ENCODE results near the gene UGT2B7.
"Not testable (repeated sequence)": the region's sequence is repeated elsewhere in the genome, so short reads cannot be mapped to it uniquely, and the experiment has no call there.

Gene UGT2B7

DNA sequence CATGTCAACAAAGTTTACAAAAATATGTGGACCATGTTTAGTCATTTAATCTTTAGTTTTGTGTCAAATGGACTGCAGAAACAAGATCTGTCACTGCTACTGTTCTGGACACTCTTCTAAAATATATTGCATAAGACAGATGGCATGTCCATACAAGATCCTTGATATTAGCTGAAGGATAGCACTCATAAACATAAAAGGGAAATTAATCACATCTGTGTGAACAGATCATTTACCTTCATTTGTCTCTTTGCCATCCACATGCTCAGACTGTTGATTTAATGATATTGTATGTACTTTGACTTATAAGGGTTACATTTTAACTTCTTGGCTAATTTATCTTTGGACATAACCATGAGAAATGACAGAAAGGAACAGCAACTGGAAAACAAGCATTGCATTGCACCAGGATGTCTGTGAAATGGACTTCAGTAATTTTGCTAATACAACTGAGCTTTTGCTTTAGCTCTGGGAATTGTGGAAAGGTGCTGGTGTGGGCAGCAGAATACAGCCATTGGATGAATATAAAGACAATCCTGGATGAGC is at the start of gene UGT2B7:
TSS of gene UGT2B7 (plus strand) at position 364 of the 546 bp plus-strand sequence. CDS start at position 411, 47 bp downstream.
- DNase-seq: no peak

DNA sequence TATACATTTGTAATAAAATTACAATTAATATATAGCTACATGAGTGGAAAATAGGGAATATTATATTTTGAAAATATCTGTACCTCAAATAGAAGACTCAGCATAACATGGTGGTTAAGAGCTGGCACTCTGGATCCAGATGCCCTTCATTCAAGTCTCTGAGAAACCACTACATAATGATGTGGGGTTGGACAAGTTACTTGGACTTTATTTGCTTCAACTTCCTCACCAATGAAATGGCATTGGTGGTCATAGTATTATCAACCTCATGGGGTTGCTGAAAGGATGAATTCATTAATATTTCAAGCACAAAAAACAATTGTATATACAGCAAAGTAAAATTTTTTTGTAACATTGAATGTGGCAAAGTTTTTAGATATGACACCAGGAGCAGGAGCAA is 46.4 kb upstream of the UGT2B7 start:
- no peak for DNase-seq

DNA sequence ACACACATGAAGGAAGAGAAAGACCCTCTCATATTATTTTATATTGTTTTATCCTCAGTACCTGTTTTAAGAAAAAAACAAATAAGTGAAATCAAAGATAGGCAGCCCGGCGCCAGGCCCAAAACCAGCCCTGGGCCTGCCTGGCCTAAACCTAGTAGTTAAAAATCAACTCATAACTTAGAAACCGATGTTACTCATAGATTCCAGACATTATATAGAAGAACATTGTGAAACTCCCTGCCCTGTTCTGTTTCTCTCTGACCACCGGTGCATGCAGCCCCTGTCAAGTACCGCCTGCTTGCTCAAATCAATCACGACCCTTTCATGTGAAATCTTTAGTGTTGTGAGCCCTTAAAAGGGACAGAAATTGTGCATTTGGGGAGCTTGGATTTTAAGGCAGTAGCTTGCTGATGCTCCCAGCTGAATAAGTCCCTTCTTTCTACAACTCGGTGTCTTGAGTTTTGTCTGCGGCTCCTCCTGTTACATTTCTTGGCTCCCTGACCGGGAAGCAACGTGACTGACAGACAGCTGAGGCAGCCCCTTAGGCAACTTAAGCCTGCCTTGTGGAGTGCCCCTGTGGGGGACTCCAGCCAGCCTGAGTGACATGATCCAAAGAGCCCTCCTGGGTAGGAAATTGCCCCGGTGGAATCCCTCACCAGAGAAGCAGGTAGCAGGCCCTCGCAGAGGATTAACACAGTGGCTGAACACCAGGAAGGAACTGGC is 45.3 kb upstream of the UGT2B7 start:
- DNase-seq: not testable (repeated sequence)

DNA sequence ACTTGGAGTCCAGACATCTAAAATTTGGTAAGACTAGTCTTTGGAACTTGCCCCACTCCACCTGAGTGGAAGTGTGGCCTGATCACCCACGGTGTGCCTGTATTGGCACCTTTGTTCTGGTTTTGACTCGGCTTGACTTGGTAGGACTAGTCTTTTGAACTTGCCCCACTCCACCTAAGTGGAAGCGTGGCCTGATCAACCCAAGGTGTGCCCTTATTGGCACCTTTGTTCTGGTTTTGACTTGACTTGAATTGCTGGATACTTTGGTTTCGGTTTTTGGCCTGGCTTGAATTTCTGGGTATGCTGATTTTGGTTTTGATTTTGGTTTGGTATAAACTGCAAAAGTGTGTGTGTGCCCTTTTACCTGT is 44.7 kb upstream of the UGT2B7 start:
- no peak for DNase-seq

DNA sequence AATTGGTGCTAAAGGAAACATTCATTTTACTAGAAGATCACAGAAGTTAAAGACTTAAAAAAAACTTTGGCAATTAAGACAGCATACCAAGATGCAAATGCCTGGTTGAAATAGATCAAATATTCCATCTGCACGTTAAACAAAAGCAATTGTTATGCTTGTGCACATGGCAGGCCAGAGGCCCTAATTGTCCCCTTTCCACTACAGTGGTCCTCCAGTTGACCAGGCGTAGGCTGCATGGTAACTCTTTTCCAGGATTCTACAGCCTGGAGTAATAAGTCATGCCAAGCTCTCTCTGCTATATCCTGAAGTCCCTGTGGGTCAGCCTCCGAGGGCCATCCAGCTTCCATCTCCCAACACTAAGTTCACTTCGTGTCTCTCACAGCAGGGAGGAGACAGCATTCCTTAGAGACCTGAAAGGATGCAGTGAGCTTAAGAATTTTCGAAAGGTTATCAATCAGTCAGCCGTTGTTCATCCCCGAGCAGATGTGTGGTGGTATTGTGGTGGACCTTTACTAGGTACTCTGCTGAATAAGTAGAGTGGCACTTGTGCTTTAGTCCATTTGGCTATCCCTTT is 42.9 kb upstream of the UGT2B7 start:
- DNase-seq: not testable (repeated sequence)

DNA sequence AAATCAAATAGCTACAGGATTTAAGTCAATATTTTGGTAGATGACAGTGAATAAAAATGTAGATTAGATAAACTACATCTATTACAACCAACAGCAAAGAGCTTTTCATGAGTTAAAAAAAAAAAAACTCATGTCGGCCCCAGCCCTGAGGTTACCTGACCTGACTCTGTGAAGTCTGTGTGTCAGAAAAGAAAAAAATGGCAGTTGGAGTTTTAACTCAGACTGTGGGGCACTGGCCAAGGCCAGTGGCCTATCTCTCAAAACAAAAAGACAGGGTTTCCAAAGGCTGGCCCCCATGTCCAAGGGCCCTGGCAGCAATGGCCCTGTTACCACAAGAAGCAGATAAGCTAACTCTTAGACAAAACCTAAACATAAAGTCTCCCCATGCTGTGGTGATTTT is 42.2 kb upstream of the UGT2B7 start:
- DNase-seq: not testable (repeated sequence)

DNA sequence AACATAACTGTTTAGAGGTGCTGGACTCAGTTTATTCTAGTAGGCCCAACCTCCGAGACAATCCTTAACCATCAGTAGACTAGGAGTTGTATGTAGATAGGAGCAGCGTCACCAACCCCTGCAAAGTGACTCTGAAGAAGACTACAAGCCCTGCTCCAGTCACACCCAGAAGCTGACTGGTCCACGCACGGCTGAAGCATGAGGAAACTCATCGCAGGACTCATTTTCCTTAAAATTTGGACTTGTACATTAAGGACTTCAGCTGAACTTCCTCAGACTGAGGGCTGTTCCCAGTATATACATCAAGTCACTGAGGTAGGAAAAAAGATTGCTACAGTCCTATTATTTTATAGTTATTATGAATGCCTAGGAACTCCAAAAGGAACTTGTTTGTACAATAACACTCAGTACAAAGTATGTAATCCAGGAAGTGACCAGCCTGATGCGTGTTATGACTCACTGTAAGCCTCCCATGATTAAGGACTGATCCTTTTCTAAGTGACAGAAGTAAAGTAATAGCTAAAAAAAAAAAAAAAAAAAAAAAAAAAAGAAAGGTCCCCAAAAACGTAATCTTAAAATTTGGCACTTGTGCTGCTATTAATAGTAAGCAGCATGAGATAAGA is 41.6 kb upstream of the UGT2B7 start:
- no peak for DNase-seq

DNA sequence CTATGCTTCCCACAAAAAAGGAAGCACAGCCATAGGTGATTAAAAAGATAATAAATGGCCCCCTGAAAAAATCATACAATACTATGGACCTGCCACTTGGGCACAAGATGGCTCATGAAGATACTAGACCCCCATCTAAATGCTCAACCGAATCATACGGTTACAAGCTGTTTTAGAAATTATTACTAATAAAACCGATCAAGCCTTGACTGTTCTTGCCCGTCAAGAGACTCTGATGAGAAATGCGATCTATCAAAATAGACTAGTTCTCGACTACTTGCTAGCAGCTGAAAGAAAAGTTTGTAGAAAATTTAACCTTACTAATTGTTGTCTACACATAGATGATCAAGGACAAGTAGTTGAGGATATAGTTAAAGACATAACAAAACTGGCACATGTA is 40.1 kb upstream of the UGT2B7 start:
- no peak for DNase-seq

DNA sequence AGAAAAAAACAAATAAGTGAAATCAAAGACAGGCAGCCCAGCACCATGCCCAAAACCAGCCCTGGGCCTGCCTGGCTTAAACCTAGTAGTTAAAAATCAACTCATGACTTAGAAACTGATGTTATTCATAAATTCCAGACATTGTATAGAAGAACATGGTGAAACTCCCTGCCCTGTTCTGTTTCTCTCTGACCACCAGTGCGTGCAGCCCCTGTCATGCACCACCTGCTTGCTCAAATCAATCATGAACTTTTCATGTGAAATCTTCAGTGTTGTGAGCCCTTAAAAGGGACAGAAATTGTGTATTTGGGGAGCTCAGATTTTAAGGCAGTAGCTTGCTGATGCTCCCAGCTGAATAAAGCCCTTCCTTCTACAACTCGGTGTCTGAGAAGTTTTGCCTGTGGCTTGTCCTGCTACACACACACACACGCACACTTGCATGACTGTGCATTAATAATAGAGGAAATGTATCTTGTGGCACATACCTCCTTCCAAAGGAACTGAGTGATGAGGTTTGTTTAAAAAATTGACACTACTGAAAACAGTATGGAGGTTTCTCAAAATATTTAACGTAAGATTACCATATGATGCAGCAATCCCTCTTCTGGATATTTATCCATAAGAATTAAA is 39.2 kb upstream of the UGT2B7 start:
- no peak for DNase-seq

DNA sequence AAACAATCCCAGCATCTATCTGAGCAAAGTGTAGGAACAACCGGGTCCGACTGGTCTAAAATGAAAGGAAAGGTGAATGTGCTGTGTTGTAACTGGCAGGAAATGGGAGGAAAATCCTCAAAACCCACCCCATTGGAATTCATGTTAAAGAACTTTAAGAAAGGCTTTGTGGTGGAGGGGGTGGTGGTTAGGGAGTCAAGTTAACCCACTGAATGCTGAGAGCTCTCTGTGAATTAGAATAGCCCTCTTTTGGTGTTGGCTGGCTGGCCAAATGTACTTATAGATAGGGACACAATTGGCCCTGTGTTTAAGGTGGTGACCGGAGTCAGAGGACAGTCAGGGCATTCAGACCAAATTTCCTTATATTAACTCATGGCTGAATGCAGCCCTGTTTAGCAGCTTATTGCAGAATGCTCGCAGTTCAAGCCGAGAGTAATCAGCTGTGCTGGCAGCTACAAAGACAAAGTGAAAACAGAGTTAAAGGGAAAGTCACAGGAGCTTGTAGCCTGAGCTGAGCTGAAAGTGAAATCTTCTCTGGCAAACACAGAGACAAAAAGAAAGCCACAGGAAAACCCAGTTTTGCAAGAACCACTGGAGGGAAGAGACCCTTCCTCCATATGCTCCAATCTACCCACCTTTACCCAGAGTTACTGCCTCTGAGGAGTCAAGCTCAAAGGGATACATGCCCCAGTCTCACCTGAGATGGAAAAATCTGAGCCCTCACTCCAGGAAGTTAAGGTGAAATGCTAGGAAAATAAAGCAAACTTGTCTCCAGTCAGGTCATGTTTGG is 38.5 kb upstream of the UGT2B7 start:
- no peak for DNase-seq

DNA sequence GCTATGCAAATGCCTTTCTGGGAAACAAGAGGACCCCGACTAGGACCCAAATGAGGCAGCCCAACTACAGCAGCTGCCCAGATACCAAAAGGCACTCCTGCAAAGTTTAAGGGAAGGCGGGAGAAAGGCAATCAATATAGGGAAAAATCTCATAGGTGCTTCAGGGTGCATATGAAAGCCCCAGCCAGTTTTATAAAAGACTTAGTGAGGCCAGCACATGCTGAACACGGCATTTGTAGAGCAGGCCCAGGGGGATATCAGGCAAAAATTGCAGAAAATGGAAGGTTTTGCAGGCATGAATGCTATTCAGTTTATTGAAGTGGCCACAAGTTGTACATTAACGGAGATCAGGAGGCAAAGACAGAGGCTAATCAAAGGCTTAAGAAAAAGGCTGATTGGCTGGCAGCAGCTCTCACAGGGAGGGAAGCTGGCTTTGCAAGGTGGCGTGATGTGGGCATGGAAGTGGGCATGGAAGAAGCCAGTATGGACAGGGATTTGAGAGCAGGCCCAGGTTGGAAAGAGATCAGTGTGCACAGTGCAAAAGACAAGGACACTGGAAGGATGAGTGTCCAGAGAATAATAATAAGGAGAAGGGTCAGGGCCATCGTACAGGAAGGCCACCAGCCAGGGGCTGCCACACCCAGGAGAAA is 37.7 kb upstream of the UGT2B7 start:
- no peak for DNase-seq

DNA sequence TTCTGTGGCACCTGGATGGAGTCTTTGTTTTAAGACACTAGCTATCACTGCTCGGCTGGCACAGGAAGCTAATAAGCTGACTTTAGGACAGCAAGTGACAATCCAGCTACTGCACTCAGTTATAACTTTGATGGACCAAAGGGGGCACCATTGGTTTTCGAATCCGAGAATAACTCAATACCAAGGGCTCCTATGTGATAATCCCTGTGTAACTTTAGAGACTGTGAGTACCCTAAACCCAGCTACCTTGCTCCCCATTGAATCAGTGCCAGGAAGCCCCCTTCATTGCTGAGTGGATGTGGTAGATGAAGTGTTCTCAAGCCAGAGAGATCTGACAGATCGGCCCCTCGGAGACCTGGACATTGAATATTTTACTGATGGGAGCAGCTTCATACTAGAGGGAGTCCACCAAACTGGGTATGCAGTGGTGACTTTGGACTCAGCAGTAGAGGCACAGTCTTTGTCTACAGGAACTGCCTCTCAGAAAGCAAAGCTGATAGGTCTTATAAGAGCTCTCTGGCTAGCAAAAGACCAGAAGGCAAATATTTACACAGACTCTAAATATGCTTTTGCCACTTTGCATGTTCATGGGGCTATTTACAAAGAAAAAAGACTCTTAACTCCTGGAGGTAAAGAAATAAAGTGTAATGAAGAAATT is 35.5 kb upstream of the UGT2B7 start:
- DNase-seq: no peak

DNA sequence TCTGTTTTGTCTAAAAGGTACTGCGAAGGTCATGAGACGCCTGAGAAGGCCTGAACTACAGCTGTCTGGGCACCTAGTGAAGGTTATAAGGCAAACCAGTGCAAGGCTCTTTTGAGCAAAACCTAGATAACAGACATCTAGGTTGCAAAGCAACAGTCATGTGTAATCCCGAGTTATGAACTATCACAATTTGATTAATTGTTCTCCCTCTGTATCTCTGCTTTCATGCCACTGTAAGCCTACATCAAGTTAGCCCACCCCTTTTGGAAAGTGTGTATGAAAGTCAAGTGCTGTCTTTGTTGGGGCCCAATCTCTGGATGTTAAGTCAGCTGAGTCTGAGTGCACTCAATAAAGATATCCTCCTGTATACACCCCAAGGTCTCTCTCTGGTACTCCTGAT is 31.9 kb upstream of the UGT2B7 start:
- no peak for DNase-seq

DNA sequence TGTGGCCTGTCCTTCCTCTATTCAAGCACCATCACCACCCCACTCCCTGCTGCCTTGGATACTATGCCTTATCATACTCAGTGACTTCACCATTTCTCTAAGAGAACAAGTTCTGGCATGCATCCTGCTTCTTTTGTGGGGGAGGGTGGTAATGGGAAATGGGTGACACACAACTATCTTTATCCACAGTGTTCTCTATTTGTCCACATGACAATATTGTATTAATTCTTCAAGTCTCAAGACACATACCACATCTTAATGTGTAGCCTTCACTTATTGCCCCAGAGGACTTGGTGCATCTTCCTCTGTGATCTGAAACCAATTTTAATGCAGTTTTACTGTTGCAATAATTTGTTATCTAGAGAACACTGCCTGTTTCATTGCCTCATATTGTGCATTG is 29.3 kb upstream of the UGT2B7 start:
- DNase-seq: no peak

DNA sequence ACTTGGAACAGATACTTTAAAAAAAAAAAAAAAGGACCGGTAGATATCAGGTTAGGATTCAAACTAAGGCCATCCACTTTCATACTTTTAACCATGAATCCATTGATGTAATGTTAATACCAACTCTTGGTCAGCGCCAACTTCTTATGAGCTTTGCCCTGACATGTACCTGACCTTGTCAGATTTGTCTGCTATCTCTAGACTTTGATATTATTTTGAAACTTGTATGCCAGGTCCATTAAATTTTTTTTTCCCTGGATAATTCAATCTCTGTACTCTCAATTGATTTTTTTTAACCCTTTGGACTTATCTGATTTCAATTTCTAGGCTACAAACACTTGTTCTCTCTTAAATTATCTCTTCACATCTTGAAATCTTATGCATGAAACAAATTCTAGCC is 27.2 kb upstream of the UGT2B7 start:
- no peak for DNase-seq

DNA sequence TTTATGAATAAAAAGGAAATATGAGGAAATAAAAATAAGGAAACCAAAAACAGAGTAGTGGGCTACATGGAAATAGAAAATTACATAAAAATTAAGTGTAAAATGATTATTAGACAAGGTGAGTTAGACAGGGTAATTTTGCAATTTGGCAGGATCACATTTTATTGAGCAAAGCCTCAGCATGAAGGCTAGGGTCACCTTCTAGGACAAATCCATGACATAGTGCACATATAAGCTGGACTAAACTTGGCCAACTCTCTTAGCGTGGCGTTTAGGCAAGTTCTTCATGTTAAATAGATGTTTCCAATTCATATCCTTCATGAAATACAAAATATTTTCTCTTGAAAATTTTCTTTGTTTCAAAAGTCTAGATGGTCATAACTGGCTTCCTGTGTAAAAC is 25.7 kb upstream of the UGT2B7 start:
- no peak for DNase-seq

DNA sequence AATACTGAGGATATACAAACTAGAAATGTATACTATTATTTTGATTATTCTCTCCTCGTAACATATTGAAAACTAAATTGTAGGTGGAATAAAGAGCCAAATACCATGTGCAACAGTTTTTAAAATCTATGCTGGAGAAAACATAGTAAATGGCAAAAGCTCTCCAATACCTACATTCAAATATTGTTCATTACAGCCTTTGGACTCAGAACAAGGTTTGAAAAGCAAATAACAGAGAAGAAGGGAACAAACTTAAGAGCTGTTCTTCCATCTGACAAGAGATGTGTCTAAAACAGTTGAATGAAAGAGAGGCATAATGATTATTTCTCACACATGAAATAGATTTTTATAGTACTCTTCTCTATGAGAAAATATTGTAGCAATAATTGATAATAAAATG is 25.0 kb upstream of the UGT2B7 start:
- DNase-seq: no peak

DNA sequence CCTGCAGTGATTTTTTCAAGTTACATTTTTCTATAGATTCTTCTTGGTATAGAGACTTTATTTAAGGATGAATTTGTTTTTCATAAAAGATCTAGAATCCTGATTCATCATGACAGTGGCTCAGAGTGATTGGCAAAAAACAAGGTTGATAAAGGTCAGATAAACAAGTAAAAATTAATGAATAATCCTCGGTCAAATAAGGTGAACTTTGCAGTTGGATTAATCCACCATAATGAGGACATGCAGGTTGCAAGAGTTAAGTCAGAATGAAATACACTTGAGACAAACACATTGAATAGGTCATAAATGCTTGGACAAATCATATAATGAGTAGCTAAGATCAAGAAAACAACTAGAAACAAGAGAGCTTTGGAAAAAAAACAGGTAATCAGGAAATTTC is 22.9 kb upstream of the UGT2B7 start:
- no peak for DNase-seq

DNA sequence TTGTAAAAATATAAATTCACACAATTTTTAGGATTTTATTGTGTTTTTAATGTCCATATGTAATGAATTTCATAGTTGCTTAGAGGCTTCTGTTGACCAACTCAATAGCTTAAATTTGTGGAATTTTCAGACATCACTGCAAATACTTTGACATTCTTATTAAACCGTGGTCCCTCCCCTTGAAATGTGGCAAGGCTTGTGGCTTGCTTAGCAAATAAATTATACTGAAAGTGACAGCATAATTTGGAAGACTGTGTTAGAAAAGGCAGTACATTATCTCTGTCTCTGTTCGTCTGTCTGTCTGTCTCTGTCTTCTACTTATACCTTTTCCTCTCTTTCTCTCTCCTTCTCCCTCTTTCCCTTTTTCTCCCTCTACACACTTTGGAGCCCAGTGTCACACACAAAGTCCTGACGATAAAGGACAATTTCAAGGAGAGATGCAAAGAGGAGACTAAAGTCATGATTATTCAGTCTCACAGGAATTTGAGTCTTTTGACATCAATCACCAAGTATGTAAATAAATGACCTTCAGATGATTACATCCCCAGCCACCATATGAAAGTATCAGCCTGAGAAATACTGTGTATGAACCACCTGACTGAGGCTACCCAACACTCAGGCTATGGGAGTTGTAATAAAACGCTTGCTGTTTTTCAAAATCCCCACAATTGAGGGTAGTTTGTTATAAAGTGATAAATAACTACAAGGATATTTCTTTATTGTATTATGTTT is 21.0 kb upstream of the UGT2B7 start:
- no peak for DNase-seq

DNA sequence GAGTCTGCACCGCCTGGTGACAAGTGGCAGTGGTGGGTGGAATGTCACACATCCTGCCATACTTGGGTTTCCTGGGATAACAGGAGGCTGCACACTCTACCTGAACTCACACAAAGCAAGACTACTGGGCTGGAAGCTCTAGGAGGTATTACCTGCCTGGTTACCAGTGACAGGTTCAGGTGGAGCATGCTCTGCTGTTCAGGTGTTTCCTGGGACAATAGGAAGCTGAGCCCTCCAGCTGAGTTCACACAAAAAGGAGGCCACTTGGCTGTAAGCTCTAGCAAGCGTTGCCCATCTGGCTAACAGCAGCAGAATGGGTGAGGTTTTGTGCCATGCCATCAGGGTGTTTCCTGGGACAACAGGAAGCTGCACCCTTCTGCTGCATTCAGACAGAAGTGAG is 17.4 kb upstream of the UGT2B7 start:
- DNase-seq: no peak

DNA sequence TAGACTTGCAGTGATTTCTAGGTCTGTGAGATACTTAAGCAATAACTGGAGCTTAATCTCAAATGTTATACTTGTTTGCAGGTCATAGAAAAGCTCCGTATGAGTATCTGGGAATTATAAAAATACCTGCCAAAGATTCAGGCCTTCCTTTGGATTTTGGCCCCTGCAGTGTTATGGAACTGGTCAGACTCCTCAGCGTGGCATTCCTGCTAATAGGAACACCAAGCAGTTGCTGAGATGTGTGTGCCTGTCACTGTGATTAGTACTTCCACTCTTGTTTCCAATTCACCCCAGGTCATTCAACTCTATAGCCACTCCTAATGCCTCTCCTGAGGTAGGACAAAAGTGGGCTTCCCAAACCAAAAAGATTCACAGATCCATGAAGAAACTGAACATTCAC is 7.8 kb upstream of the UGT2B7 start:
- no peak for DNase-seq
